GM10248 (cell line): Measurements from ENCODE around the gene PRPF6.

Experiments used
- CTCF ChIA-PET: fragments of 300-600 bp; sonication (Branson Sonifier 250); formaldehyde crosslinking; extraction: SDS; loops from one replicate; lab custom pipeline; 2021; ENCODE audit warnings: antibody characterized with exemption; lab: Yijun Ruan, JAX
- POLR2A ChIA-PET: fragments of 350-650 bp; sonication (Branson Sonifier 250); formaldehyde crosslinking; extraction: SDS; loops from one replicate; lab custom pipeline; 2020; ENCODE audit warnings: antibody characterized with exemption; lab: Yijun Ruan, JAX
- DNase-seq: peaks from one replicate; pipeline ENCODE4 v3.0.0; 2012; ENCODE audit errors: extremely low spot score
- CTCF ChIP-seq: IDR thresholded peaks from 2 replicates; pipeline ENCODE4 v1.5.1; 2012; ENCODE audit warnings: mild to moderate bottlenecking, low read depth; ENCODE audit errors: extremely low read depth, missing control alignments, control extremely low read depth

Gene PRPF6

DNA sequence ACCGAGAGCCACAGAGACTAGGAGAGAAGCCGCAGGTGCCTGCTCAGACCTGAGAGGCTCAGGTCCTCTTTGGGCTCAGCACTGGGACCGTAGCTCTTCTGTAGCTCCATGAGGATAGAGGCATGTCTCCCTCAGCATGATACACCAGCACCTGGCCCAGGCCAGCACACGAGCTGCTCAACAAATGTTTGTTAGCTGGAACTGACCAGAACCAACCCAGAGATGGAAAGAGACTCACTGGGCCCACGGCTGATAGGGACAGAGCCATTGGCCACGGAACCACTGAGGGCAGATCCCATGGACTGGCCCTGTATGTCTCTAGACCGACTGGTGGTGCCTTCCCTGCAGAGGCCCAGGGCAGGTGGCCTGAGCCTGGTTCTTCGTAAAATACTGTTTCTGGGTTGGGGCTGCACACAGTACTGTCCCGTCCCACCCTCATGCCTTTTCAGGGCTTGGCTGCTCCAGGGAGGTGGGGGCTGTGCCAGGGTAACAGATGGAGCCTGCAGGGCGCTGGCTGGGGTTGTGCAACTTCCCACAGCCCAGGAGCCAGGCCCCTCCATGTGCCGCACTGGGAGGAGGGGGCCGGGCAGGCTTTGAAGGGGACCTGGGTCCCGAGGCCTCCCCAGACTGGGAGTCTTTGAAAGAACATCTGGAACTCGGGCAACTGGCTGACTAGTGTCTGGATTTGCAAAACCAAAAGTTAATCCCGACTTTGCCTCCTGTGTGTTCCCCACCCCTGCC is 60.3 kb downstream of the PRPF6 start:
- ChIA-PET POLR2A (interaction anchor here (3.0 kb wide), 1 partner anchor 61 kb away, joined by 10 read pairs; the partner anchor contains the start of genes PRPF6 and SAMD10), CTCF (interaction anchor here (0.8 to 7.4 kb wide), 11 partner anchors 11 to 80 kb away, joined by 3 to 116 read pairs (median 17); partner anchors contain the start of genes LKAAEAR1, PRPF6, SAMD10 and SOX18)
- DNase-seq, result no peak
- no peak for TF ChIP-seq CTCF

GRCh38 chr20:64041781-64042053 is 60.8 kb downstream of the PRPF6 start:
- DNase-seq, result no peak
- POLR2A ChIA-PET, result interaction anchor here (0.6 kb wide), 1 partner anchor 322 kb away, joined by 3 read pairs; no protein-coding TSS in a partner anchor
- CTCF ChIA-PET, result interaction anchor here (0.8 to 7.4 kb wide), 6 partner anchors 10 to 79 kb away, joined by 3 to 69 read pairs (median 4); partner anchors contain the start of genes PRPF6 and SOX18
- no peak for TF ChIP-seq CTCF

DNA sequence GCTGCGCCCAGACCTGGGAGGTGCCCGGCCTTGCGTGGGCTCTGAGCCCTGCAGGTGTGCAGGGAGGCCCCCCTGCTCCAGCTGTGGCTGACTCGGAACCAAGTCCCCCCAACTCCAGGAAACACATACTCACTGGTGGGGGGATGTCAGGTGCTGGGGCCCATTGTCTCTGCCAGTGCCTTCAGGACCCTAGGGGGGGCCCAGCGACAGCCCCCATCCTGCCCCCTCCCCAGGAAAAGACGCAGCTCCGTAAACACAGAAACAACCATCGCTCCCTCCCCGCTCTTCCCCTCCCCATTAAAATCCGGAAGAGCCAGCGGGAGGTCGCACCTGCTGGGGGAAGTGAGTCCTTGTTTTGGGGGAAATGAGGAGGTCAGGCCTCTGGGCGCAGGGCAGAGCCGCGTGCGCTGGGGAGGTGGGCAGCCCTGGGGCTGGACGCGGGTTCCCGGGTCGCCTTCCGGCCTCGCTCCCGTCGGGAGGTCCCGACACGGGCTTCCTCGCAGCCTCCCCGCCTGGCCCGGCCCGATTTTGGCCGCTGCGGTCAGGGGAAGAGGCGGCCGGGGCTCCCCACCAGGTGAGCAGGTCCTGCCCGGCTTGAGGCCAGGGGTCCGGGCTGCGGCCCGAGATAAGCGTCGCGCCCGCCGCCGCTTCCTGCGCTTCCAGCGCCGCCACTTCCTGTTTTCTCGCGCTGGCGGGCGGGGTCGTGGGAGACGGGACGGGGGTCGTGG is 61.3 kb downstream of the PRPF6 start:
- peak; percentile 48 for DNase-seq
- CTCF ChIA-PET, result interaction anchor here (0.8 to 7.4 kb wide), 5 partner anchors 10 to 79 kb away, joined by 3 to 69 read pairs (median 5); partner anchors contain the start of genes PRPF6 and SOX18
- no peak for TF ChIP-seq CTCF
- POLR2A ChIA-PET, result interaction anchor here (0.6 kb wide), 1 partner anchor 323 kb away, joined by 3 read pairs; no protein-coding TSS in a partner anchor

DNA sequence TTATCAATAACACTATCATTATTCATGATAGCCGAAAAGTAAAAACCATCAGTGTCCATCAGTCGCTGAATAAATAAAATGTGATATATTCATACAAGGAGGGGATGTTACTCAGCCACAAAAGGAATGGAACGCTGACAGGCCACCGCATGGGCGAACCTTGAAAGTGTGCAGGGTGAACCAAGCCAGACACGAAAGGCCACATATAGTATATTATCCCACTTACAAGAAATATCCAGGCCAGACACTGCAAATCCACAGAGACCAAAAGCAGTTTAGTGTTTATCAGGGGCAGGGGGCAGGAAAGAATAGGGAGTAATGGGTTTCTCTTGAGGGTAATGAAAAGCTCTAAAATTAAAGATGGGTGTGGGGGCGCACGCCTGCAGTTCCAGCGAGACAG is 62.8 kb downstream of the PRPF6 start:
- no peak for DNase-seq
- ChIA-PET POLR2A (interaction anchor here (0.7 kb wide), 1 partner anchor 64 kb away, joined by 3 read pairs; no protein-coding TSS in a partner anchor), CTCF (interaction anchor here (1.1 to 7.4 kb wide), 4 partner anchors 10 to 77 kb away, joined by 3 to 60 read pairs (median 5); no protein-coding TSS in a partner anchor)
- TF ChIP-seq CTCF, result no peak

GRCh38 chr20:64044484-64045247 is 63.7 kb downstream of the PRPF6 start:
- ChIA-PET CTCF (interaction anchor here (1.1 to 1.6 kb wide), 5 partner anchors 9 to 76 kb away, joined by 3 to 7 read pairs (median 3); no protein-coding TSS in a partner anchor), POLR2A (no interaction called here)
- TF ChIP-seq CTCF, result no peak
- DNase-seq, result no peak
